DOHH2 (cell line): ENCODE results near the gene YTHDC2.

Experiments
- EZH2phosphoT487 ChIP-seq: fragments of 200-600 bp; sonication (generic); IDR thresholded peaks from 2 replicates; pipeline ENCODE4 v1.6.1; 2017; ENCODE audit warnings: borderline replicate concordance, mild to moderate bottlenecking, antibody characterized with exemption, low read length, moderate library complexity, mixed read lengths
- TF ChIP-seq, protein P1 (sequence below): fragments of 200-600 bp; sonication (generic); IDR thresholded peaks from one replicate; pipeline ENCODE4 v1.5.1; 2014; ENCODE audit warnings: antibody characterized with exemption, mild to moderate bottlenecking, low read depth, low read length; ENCODE audit not compliant: poor library complexity, severe bottlenecking

DNA sequence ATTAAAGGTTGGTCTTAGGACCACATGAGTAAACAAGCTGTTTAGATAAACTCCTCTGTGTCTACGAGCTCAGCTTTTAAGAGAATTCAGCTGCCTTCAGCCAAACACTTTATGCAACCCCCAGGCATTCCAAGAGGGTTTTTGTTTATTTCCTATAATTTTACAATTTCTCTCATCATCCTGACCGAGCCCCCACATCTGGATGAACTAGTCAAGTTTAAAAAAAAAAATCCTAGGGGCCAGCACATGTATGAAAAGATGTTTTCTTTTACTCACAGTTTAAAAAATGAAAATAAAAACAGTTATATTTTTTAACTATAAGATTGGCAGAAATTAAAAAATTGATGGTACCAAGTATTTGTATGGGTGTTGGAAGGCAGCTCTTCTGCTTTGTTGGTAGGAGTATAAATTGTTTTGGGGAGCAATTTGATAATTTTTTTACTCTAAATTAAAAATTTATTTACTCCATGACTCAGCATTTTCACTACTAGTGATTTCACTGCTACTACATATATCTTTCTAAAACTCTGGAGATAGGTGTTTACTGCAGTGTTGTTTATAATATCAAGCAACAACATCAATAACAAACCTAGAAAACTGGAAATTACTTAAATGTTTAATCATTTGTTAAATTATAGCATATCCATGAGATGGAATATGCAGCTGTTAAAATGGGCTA is 18.1 kb downstream of the YTHDC2 start:
- TF ChIP-seq, protein P1, sequence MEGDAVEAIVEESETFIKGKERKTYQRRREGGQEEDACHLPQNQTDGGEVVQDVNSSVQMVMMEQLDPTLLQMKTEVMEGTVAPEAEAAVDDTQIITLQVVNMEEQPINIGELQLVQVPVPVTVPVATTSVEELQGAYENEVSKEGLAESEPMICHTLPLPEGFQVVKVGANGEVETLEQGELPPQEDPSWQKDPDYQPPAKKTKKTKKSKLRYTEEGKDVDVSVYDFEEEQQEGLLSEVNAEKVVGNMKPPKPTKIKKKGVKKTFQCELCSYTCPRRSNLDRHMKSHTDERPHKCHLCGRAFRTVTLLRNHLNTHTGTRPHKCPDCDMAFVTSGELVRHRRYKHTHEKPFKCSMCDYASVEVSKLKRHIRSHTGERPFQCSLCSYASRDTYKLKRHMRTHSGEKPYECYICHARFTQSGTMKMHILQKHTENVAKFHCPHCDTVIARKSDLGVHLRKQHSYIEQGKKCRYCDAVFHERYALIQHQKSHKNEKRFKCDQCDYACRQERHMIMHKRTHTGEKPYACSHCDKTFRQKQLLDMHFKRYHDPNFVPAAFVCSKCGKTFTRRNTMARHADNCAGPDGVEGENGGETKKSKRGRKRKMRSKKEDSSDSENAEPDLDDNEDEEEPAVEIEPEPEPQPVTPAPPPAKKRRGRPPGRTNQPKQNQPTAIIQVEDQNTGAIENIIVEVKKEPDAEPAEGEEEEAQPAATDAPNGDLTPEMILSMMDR: no peak
- TF ChIP-seq EZH2phosphoT487: no peak
